GM19455 (cell line): Measurements from ENCODE around the gene SFSWAP.
"Not testable (repeated sequence)": the region's sequence is repeated elsewhere in the genome, so short reads cannot be mapped to it uniquely, and the experiment has no call there.

Experiments used
- ATAC-seq: cut with Tn5 transposase; IDR thresholded peaks from one replicate; pipeline ENCODE4 v1.9.1; 2021; ENCODE audit not compliant: unreplicated experiment

The SFSWAP gene

DNA sequence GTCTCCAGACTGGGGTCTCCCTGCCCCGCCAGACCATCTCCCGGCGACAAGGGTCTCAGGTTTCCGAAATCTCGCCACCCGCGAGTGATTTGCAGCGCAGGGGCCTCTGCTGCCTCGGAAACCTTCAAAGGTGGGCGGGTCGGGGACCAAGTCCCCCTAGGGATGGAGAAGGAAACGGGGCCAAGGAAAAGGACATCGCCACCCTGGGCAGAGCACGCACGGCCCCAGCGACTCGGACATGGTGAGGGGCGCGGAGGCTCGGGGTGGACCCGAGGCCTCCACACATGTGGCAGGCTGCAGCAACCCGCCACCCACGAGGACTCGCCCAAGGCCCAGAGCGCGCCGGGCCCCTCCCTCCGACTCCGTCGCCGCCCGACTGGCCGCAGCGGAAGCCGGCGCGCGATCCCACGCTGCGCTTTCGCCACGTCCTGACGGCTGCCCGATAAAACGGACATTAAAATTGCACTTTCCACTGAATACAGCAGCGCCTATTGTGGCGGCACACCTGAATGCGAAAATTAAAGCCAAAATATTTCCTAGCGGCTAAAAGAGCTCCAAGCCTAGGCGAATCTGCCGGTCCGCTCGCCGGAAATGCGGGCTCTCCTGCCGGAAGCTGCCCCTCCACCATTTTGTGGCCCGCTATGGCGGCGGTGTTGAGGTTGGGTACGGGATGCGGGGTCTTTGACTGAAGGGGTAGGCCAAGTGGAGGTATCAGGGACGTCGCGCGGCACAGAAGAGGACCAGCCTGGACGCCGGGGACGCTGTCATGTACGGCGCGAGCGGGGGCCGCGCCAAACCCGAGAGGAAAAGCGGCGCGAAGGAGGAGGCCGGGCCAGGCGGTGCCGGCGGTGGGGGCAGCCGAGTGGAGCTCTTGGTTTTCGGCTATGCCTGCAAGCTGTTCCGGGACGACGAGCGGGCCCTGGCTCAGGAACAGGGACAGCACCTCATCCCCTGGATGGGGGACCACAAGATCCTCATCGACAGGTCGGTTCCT is at the start of gene SFSWAP:
Gene SFSWAP (plus strand): TSS at position 627 of the 994 bp plus-strand sequence. CDS start 140 bp downstream, at position 767.
- peak; percentile 94 for ATAC-seq

DNA sequence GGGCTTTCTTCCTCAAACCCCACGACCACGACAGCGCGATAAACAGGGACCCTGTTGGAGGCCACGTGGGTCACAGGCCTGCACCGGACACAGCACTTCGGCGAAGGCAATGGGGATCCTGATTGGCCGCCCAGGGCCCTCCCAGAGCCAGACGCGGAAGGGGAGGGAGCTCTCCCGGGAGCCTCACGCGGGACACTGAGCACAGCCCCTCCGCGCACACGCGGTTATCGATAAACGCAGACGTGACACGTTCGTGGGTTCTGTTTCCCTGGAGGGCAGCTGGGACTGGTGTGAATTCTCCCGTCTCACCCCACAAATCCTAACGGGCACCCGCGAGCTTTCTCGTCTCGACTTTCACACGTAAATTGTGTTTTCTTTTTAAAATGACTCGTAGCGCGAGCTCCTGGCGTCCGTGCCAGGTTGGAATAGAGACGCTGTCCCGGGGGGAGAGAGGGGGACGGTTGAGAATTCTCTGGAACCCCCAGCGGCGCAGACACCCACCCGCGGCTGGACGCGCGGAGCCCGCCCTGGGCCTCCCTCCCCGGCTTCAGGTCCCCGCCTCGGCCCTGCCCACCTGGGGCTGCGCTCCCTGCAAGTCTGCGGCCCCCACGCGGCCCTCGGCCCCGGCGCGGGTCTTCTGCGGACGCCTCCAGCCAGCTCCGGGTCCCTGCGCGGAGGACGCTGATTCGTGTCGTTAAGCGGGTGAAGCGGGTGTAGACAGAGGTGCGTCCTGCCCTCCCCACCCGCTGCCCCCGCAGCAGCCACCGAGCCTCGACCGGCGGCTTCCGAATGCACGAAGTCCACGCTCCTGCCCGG is 49.5 kb upstream of the SFSWAP start:
- not testable (repeated sequence) for ATAC-seq

DNA sequence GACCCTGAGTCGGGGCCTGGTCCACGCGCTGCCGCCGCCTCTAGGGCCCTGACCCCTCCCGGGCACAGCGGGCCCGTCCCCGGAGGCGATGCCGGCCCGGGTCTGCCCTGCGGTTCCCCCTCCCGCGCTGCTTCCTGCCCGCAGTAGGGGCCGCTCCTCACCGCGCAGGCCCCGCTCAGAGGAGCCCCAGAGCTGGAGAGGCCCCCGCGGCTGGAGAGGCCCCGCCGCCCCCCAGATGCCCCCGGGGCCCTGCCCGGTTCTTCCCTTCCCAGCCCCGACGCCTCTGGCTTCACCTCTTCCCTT is 49.0 kb upstream of the SFSWAP start:
- not testable (repeated sequence) for ATAC-seq

DNA sequence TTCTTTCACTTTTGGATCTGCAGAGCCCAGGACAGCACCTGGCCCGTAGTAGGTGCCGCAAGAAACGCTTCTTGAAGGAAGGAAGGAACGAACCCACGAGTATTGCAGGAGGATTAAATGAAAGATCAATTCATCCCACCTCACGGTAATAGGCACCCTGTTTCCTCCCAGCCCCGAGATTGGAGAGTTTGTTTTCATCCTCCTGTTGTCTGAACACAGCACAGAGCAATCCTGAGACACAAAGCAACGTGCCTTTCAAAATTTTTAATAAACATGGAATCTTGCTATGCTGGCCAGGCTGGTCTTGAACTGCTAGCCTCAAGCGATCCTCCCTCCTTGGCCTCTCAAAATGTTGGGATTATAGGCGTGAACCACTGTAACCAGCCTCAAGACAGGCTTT is 48.5 kb upstream of the SFSWAP start:
- ATAC-seq = not testable (repeated sequence)

DNA sequence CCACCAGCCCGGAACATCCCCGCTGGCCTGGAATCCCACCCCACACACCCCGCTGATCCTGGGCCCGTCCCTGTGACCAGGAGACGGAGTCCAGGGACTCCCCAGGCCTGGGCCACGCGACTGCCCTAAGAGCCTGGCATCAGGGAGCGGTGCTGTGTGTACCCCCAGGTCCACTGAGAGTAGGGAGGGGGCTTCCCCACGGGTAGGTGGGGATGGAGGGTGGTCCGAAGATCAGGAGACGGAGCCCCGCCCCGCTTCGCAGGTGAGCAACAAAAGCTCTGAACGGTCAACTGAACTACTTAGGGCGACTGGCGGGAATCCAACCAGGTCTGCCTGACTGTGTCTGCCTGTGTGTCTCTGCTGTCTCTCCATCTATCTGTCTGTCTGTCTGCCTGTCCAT is 45.2 kb upstream of the SFSWAP start:
- ATAC-seq = not testable (repeated sequence)

DNA sequence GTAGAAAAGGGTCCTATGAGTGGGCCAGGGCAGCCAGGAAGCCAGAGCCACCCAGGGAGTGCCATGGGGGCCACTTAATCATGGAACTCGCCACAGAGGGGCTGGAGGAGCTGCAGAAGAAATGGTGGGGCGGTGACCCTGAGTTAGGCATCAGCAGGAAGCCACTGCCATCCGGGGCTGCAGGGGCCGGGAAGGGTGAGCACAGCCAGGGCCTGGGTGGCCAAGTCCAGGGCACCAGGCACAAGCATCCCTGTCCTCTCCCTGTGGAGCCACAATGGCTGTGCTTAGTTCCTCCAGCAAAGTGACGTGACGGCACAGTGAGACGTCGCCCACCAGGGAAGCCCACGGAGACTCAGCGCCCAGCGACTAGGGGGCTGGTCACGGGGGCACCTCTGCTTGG is 44.4 kb upstream of the SFSWAP start:
- not testable (repeated sequence) for ATAC-seq

DNA sequence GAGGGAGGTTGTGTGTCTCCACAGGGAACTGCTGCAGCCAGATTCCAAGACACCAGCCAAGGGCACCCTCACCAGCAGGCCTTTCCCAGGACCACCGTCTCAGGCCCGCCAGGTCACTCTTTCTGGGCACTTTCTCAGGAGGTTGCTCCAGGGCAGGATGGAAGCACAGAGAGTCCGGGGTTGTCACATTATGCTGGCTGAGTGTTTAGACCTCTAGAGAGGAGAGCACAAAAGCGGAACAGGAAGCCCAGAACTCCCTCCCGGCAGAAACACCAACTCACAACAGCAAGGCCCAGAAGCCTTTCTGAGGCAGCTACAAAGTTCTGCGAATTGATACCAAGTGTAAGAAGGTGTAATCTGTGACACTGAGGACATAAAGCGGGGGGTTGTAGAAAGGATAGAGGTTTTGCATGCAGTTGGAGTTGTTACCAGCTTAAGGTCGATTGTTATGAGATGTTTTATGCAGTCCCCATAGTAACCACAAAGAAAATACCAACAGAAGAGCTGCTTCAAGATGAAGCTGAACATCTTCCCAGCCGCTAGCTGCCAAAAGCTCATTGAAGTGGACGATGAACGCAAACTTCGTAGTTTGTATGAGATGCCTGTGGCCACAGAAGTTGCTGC is 43.8 kb upstream of the SFSWAP start:
- ATAC-seq = not testable (repeated sequence)

DNA sequence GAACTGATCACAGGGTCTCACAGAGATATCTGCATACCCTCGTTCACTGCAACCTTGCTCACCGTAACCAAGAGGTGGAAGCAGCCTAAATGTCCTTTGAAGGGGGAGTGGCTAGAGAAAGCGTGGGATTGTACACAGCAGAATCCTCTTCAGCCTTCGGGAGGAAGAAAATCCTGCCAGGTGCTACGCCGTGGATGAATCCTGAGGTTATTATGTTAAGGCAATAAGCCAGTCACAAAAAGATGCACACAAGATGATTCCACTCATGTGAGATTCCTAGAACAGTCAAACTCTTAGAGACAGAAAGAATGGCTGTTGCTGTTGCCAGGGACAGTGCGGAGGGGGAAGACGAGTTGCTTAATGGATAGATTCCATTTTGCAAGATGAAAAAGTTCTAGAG is 39.6 kb upstream of the SFSWAP start:
- ATAC-seq = no peak

DNA sequence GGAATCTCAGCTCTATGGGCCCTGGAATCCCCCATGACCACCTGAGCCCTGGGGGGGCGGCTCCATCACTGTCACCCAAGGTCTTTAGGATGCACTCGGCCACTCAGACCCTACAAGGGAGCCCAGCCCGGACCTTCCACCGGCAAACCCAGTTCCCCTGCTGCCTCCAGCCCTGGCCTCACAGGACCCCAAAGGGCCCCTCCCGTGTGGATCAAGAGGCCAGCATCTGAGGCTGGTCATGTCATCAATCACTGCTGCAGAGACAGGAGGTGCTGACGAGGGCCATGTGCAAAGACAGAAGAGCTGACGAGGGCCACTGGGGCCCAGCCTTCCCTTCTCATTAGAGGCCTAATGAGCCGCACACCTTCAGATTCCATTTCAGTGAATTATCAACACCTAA is 39.0 kb upstream of the SFSWAP start:
- no peak for ATAC-seq

DNA sequence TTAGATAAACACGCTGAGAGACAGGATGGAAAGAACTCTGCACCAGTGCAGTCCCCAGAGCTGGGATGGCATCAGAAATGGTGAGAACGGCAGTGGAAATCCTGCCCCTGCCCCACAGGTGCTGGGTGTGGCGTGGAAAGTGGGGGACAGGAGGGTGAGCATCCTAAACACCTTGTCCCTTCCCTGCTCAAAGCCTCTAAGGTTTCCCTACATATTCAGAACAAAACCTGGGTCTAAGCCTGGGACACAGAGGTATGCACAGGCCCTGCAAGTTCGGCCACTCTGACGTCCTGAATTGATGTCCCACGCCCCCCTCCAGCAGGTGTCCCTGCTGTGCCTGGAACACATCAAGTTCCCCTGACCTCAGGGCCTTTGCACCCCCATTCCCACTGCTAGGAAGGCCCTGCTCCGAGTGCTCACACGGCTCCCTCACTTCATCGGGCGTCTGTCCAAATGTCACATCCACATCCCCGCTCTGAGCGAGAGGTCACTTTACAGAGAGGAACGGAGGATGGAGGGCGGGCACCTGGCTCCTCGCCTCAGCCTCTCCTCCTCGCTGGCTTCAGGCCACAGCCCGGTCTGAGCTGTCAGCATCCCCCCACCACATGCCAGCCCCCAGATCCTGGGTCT is 38.5 kb upstream of the SFSWAP start:
- no peak for ATAC-seq

DNA sequence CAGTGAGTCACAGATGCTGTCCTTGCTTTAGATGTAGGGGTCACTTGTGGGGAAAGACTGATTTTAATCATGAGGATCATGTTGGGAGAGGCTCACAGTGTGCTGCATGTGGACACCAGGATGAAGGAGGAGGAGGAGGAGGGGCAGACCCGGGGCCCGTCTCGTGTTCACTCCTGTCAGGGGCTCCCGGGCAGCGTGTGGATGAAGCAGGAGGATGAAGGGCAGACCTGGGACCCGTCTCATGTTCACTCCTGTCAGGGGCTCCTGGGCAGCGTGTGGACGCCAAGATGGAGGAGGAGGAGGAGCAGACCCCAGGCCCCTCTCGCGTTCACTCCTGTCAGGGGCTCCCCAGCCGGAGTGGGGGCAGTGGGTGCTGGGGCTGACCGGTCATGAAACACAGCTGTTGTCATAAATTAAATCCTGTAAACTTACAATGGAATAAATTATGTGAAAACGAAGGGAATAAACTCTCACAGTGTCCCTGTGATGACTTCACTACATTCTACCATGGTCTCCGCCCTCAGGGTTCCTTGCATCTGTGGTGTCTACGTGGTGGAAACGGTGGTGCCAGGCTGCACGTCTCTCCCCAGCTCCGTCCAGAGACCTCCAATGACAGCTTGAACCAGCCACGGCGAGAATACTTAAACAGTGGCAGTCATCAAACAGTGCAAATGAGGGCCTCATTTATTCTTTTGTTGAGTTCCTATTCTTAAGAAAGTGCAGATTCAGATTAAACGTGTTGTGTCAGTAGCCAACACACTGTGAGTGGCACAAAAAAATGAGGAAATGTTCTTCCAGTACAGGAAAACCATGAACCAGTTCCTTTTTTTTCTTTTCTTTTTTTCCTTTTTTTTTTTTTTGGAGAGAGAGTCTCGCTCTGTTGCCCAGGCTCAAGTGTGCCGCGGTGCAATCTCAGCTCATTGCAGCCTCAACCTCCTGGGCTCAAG is 37.7 kb upstream of the SFSWAP start:
- ATAC-seq = no peak

DNA sequence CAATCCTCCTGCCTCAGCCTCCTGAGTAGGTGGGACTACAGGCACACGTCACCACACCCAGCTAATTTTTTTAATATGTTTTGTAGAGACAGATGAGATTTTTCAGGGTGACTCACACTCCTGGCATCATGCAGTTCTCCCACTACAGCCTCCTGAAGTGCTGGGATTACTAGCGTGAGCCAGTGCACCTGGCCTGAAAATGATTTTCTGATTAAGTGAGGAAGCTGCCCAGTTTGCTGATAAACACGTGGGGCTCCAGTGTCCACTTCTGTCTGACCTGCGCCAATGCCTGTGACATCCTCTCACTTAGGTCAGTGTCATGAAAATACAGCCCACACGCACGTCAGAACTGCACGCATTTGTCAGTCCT is 37.0 kb upstream of the SFSWAP start:
- no peak for ATAC-seq

DNA sequence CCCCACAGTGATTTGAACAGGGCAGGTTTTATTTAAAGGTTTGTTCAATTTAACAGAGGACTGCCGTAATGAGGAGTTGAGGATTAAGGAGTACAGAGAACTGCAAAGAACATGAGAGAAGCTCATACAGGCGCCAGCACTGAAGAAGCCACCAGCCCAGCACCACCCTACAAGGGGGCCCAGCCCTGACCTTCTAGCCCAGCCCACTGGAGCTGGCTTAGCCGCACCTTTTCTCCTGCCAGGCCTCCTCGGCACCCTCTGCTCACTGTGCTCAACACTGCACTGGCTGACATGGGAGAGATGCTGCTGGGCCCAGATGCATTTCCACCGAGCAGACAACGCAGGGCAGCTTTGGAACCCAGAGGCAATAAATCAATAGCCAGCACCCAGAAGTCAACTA is 36.5 kb upstream of the SFSWAP start:
- ATAC-seq = no peak

DNA sequence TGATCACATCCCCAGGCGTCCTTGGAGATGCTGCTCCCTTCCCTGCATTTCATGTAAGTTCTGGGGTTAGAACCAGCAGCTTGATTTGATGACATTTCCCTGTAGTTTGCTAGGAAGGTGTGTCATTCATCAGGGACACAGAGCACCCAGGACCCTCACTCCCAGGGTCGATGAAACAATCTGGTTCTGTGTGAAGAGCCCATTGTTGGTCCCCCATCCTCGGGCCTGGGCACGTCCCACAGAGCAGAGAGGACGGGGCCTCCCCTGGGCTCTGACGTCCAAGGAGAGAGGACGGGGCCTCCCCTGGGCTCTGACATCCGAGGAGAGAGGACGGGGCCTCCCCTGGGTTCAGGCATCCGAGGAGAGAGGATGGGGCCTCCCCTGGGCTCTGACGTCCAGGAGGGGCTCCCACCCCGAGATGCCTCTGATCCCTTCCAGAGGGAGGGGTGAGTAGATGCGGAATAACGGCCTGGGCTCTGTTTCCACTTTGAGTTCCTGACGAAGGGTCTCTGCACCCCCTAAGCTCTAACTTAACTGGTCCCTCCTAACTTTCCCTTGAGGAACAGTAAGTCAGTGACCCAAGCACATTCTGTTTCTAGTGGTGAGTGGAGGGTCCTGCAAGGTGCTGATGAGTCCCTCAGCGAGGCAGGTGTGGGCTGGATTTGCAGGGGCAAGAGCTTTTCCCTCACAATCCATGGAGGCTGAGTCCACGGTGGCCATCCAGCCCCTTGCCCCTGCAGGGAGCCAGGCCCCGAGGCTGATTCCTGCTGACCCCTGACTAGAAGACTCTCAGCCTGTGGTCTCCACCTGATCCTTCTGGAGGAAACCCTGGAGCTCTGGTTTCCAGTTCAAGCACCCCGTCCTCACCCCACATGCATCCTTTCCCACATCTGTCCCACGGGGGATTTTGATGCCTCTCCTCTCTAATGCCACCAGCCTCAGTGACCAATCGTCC is 35.5 kb upstream of the SFSWAP start:
- no peak for ATAC-seq

DNA sequence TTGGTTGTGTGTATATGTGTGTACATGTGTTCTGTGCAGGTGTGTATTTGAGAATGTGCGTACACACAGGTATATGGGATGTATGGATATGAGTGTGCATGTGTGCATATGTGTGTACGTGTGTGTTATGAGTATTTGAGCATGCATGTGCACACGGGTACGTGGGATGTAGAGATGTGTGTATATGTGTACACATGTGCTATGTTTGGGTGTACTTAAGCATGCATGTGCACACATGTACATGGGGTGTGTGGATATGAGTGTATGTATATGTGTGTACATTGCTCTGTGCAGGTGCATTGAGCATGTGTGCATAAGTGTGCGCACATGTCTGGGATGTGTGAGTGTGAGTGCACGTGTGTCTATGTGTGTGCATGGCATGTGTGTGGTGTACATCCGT is 34.3 kb upstream of the SFSWAP start:
- no peak for ATAC-seq

DNA sequence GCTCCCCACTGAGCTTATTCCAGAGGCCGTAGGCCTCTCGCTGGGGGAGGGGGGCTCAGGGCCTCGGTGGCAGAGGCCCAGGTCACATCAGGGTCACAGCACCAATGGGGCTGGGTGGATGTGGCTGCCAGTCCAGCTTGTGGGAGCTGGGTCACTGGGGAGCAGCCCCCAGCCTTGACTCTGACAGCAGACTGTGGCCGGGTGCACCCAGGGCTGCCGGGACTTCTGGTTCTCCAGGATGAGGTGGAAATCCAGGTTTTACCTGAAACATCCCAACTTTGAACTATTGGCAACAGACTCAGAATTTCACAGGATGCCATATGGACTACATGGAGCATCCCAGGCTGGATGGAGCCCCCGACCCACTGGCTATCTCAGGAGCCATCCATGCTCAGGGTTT is 33.8 kb upstream of the SFSWAP start:
- not testable (repeated sequence) for ATAC-seq

DNA sequence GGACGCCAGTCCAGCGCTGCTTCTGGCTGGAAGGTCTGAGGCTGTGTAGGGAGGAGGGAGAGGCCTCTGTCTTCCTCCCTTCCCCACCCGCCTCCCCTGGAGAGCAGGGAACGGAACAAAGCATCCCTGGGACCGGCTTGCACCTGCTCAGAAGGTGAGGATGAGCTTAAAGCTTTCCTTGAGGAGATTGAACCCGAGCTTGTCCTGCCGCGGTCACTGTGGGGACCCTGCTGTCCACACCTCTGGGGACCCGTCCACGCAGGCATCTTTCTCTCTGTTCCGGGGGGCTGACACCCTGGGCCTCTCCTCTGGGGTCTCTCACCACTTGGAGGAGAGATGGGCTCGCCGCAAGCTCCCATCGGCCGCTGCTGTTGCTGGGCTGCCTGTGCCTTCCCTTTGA is 33.2 kb upstream of the SFSWAP start:
- no peak for ATAC-seq

DNA sequence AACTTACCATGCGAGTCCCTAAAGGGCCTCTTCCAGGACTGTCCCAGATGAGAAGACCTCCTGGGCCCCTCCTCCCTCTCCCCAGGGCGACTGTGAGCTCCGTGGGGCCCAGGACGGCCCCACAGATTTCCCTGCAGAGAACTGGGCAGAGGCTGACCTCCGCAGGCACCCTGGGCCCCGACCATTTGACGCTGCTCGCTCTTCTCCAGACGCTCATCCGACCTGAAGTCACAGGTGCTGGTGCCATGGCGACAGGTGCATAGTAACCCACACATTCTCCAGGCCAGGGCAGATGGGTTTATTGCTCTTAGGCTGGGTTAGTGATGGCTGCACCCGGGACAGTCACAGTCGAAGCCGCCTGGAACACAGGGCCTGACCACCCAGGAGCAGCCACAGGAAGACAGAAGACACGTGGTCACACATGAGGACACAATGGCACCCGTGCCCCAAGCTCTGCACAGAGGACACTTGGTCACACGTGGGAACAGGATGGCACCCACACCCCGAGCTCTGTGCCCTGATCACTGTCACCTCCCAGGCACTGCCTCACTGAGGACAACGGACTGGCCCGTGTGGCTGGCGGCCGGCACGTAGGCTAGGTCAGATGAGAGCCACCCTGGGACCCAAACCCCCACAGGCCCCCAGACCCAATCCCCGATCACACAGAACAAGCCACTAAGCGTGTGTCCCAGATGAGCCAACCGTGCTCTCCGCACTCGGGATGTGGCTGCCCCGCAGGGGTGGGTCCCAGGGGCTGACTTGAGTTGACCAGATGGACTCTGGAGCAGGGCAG is 32.3 kb upstream of the SFSWAP start:
- ATAC-seq = not testable (repeated sequence)
